B cell (primary cell): ENCODE data around the gene CDH20. TPM values are rescaled to one million over a fixed set of nuclear protein-coding genes. Genes with fewer than 3 reads are reported as not detected.

Experiments used
- ATAC-seq: fragments of 200-7000 bp; cut with Tn5 transposase; one replicate; pipeline ENCODE4 v1.10.0; 2021; ENCODE audit warnings: low read depth, mild to moderate bottlenecking, moderate number of reproducible peaks, moderate library complexity
- CTCF ChIA-PET: fragments of 350-600 bp; sonication (Branson Sonifier 250); formaldehyde crosslinking; loops from one replicate; lab custom pipeline; 2021; ENCODE audit warnings: antibody characterized with exemption, inconsistent platforms; lab: Charles Lee
- POLR2A ChIA-PET: fragments of 350-600 bp; sonication (Branson Sonifier 250); formaldehyde crosslinking; loops from one replicate; lab custom pipeline; 2021; ENCODE audit warnings: antibody characterized with exemption; lab: Charles Lee
- DNase-seq: peaks from one replicate; pipeline ENCODE4 v3.0.0; 2013
- H2AFZ ChIP-seq: 2 replicates; pipeline ENCODE4 v1.6.1; 2012; ENCODE audit warnings: mild to moderate bottlenecking, low read depth, low read length; ENCODE audit not compliant: insufficient read depth, poor library complexity, severe bottlenecking
- H3K27ac ChIP-seq, 2 donors: 1 replicate in 1 of 2; 2 replicates in 1 of 2; pipeline ENCODE4 v1.5.1; 2012 to 2013; ENCODE audit warnings: low read length in 2 of 2, mild to moderate bottlenecking in 2 of 2, moderate library complexity in 1 of 2
- H3K27me3 ChIP-seq, 4 experiments: fragments of 200-600 bp in 1 of 4; sonication (generic) in 1 of 4; replicated peaks in 1 of 4; 1 replicate in 2 of 4; 2 replicates in 2 of 4; pipeline versions ENCODE4 v1.6.1 to v1.7.0; 2013 to 2016; ENCODE audit warnings: low read length in 3 of 4, mild to moderate bottlenecking in 2 of 4, mixed read lengths in 1 of 4, moderate library complexity in 1 of 4; ENCODE audit not compliant: insufficient read depth in 4 of 4, control insufficient read depth in 3 of 4; ENCODE audit errors: control extremely low read depth in 1 of 4
- H3K36me3 ChIP-seq, 2 experiments: replicated peaks in 1 of 2; 1 replicate in 1 of 2; 2 replicates in 1 of 2; pipeline versions ENCODE4 v1.6.1 to v1.7.1; 2013; ENCODE audit warnings: low read length in 1 of 2; ENCODE audit not compliant: insufficient read depth in 2 of 2, control insufficient read depth in 1 of 2; ENCODE audit errors: control extremely low read depth in 1 of 2, extremely low read depth in 1 of 2
- H3K4me1 ChIP-seq, 2 donors: fragments of 200-600 bp in 1 of 2; sonication (generic) in 1 of 2; 1 replicate in 1 of 2; 2 replicates in 1 of 2; pipeline versions ENCODE4 v1.5.1 to v1.6.1; 2013 to 2017; ENCODE audit warnings: low read length in 2 of 2; ENCODE audit not compliant: control insufficient read depth in 2 of 2, insufficient read depth in 2 of 2
- H3K4me2 ChIP-seq: replicated peaks from 2 replicates; pipeline ENCODE3; 2012; ENCODE audit warnings: mild to moderate bottlenecking, low read depth, low read length; ENCODE audit not compliant: poor library complexity, severe bottlenecking
- H3K4me3 ChIP-seq, 5 experiments: fragments of 200-600 bp in 1 of 5; sonication (generic) in 1 of 5; 1 replicate in 3 of 5; 2 replicates in 2 of 5; pipeline versions ENCODE4 v1.5.1 to v1.7.0; 2011 to 2016; ENCODE audit warnings: low read length in 4 of 5, mild to moderate bottlenecking in 4 of 5, low read depth in 2 of 5, control low read depth in 1 of 5, moderate library complexity in 1 of 5; ENCODE audit not compliant: insufficient read depth in 1 of 5; ENCODE audit errors: control extremely low read depth in 1 of 5, extremely low read depth in 1 of 5
- H3K79me2 ChIP-seq: fragments of 200-600 bp; sonication (generic); one replicate; pipeline ENCODE4 v1.6.0; 2016; ENCODE audit warnings: low read length; ENCODE audit not compliant: control insufficient read depth, insufficient read depth
- H3K9ac ChIP-seq: fragments of 200-600 bp; sonication (generic); 2 replicates; pipeline ENCODE4 v1.6.1; 2017; ENCODE audit warnings: mild to moderate bottlenecking, low read length, moderate library complexity
- H3K9me3 ChIP-seq, 3 donors: one replicate each; pipeline versions ENCODE4 v1.6.1 to v1.7.1; 2013; ENCODE audit warnings: low read length in 2 of 3; ENCODE audit not compliant: control insufficient read depth in 2 of 3, insufficient read depth in 1 of 3; ENCODE audit errors: control extremely low read depth in 1 of 3
- H4K20me1 ChIP-seq: 2 replicates; pipeline ENCODE4 v1.6.0; 2012; ENCODE audit warnings: mild to moderate bottlenecking, low read length; ENCODE audit not compliant: insufficient read depth, control insufficient read depth, poor library complexity, severe bottlenecking
- H3K27ac Mint-ChIP-seq: one replicate; pipeline ENCODE4 v1.8.0; 2021; ENCODE audit warnings: mixed read lengths
- H3K27me3 Mint-ChIP-seq: one replicate; pipeline ENCODE4 v1.8.0; 2021; ENCODE audit warnings: mixed read lengths
- H3K4me1 Mint-ChIP-seq: one replicate; pipeline ENCODE4 v1.8.0; 2021; ENCODE audit warnings: mixed read lengths
- H3K4me3 Mint-ChIP-seq: one replicate; pipeline ENCODE4 v1.8.0; 2021; ENCODE audit warnings: mixed read lengths
- H3K9me3 Mint-ChIP-seq: one replicate; pipeline ENCODE4 v1.8.0; 2022; ENCODE audit warnings: mixed read lengths; ENCODE audit not compliant: insufficient read depth
- CTCF ChIP-seq: fragments of 200-600 bp; IDR thresholded peaks from one replicate; pipeline ENCODE4 v1.8.0; 2022; ENCODE audit warnings: antibody characterized with exemption, mild to moderate bottlenecking
- EZH2 ChIP-seq: IDR thresholded peaks from 2 replicates; pipeline ENCODE4 v1.6.1; 2012; ENCODE audit warnings: borderline replicate concordance, low read depth, mild to moderate bottlenecking, moderate library complexity, low read length; ENCODE audit not compliant: insufficient read depth, poor library complexity, severe bottlenecking
- WGBS: methylation state at CpG from one replicate; pipeline ENCODE4 v1.1.5; 2013; ENCODE audit warnings: missing lambda C conversion rate; ENCODE audit not compliant: insufficient coverage; 5-methylcytosine and 5-hydroxymethylcytosine counted together
- intact Hi-C: fragments of 100-400 bp; cut with micrococcal nuclease; formaldehyde crosslinking; loops from one replicate; pipeline ENCODE4 v1.10.0; 2022
- polyA plus RNA-seq: library from polyadenylated mRNA; depleted of rRNA; stranded (reverse); fragments of >200 nt; gene quantifications from 2 replicates; pipeline ENCODE4 v1.2.3, GENCODE V29; 2012
- total RNA-seq, 2 donors: library from RNA; stranded (reverse); fragments of 120-200 nt in 1 of 2; gene quantifications; 1 replicate in 1 of 2; 2 replicates in 1 of 2; pipeline versions ENCODE4 v1.2.3 to v1.2.4, GENCODE V29; 2013 to 2022

Gene CDH20
- total and polyA plus RNA-seq, 2 donors (not counting 1 experiment from before 2014, with no cell fraction given) = 0.09 TPM; not detected in 1

GRCh38 chr18:61572084-61572655 lies 238.9 kb downstream of the CDH20 start:
- peaks cover 4% of the 10 kb centered on the region for H3K27me3 Mint-ChIP-seq
- Histone ChIP-seq H3K4me3 (no peak overlapping the region), H3K9me3 (peaks cover 0 to 7% (median 0%) of the 10 kb centered on the region in 3 donors), H3K4me2 (no peak overlapping the region), H3K27ac (no peak overlapping the region), H3K9ac (no peak overlapping the region), H2AFZ (no peak overlapping the region), H4K20me1 (no peaks in the 10 kb centered on the region), H3K79me2 (no peaks in the 10 kb centered on the region), H3K27me3 (no peaks in the 10 kb centered on the region), H3K4me1 (no peaks in the 10 kb centered on the region), H3K36me3 (no peaks in the 10 kb centered on the region)
- 85% methylated on average over 2 of the region's 4 CpGs for WGBS
- ATAC-seq = no peak
- intact Hi-C loops = no loop called here
- no peak for DNase-seq
- H3K9me3 Mint-ChIP-seq = peaks cover 8% of the 10 kb centered on the region
- CTCF ChIA-PET = interaction anchor here (1.8 kb wide), 1 partner anchor 10 kb away, joined by 5 read pairs; no protein-coding TSS in a partner anchor
- no peak for TF ChIP-seq EZH2
- TF ChIP-seq CTCF = no peak
- no peak overlapping the region for H3K4me3 Mint-ChIP-seq
- POLR2A ChIA-PET = no interaction called here
- no peak overlapping the region for H3K27ac Mint-ChIP-seq
- H3K4me1 Mint-ChIP-seq = no peaks in the 10 kb centered on the region

GRCh38 chr18:61572871-61573270 lies 239.6 kb downstream of the CDH20 start:
- Histone ChIP-seq H3K4me3 (no peak overlapping the region), H3K4me1 (no peaks in the 10 kb centered on the region), H3K36me3 (no peaks in the 10 kb centered on the region), H3K79me2 (no peaks in the 10 kb centered on the region), H3K4me2 (no peak overlapping the region), H4K20me1 (no peaks in the 10 kb centered on the region), H3K27ac (no peak overlapping the region), H2AFZ (no peak overlapping the region), H3K9me3 (peaks cover 0 to 7% (median 0%) of the 10 kb centered on the region in 3 donors), H3K27me3 (peaks cover 0 to 3% (median 0%) of the 10 kb centered on the region in 4 experiments), H3K9ac (no peak overlapping the region)
- TF ChIP-seq EZH2 = no peak
- TF ChIP-seq CTCF = no peak
- no peak for ATAC-seq
- WGBS = no CpG with 5 or more reads among the region's 1 CpG
- POLR2A ChIA-PET = no interaction called here
- H3K4me3 Mint-ChIP-seq = no peak overlapping the region
- peaks cover 8% of the 10 kb centered on the region for H3K9me3 Mint-ChIP-seq
- H3K27me3 Mint-ChIP-seq = peaks cover 7% of the 10 kb centered on the region
- no peaks in the 10 kb centered on the region for H3K4me1 Mint-ChIP-seq
- H3K27ac Mint-ChIP-seq = no peak overlapping the region
- CTCF ChIA-PET = interaction anchor here (1.2 to 1.8 kb wide), 2 partner anchors 9 kb away, joined by 3 to 5 read pairs; no protein-coding TSS in a partner anchor
- intact Hi-C loops = no loop called here
- DNase-seq = no peak
